Lung (tissue), 12 donors: ENCODE measurements around the gene BMP2K. TPM values are rescaled to one million over a fixed set of nuclear protein-coding genes. Genes with fewer than 3 reads are reported as not detected.

Experiments used
- ATAC-seq: fragments of 200-7000 bp; cut with Tn5 transposase; one replicate; pipeline ENCODE4 v1.9.1; 2020; ENCODE audit warnings: moderate number of reproducible peaks; ENCODE audit not compliant: insufficient read depth, low FRiP score
- DNase-seq, 3 donors: peaks; one replicate each; pipeline ENCODE4 v3.0.0-alpha.2; 2013 to 2017
- H3K27ac ChIP-seq, 2 donors: one replicate each; pipeline ENCODE4 v1.5.1; 2013; ENCODE audit warnings: mild to moderate bottlenecking in 2 of 2, moderate library complexity in 2 of 2, control low read depth in 1 of 2, inconsistent platforms in 1 of 2, low read depth in 1 of 2, low read length in 1 of 2
- H3K27me3 ChIP-seq, 3 donors: one replicate each; pipeline ENCODE4 v1.5.1; 2013; ENCODE audit warnings: low read length in 2 of 3; ENCODE audit not compliant: control insufficient read depth in 3 of 3, insufficient read depth in 3 of 3
- H3K36me3 ChIP-seq, 4 donors: one replicate each; pipeline ENCODE4 v1.5.1; 2013; ENCODE audit warnings: low read length in 4 of 4, mild to moderate bottlenecking in 1 of 4, moderate library complexity in 1 of 4; ENCODE audit not compliant: control insufficient read depth in 4 of 4, insufficient read depth in 4 of 4
- H3K4me1 ChIP-seq, 5 donors: one replicate each; pipeline ENCODE4 v1.5.1; 2013; ENCODE audit warnings: low read length in 5 of 5, mild to moderate bottlenecking in 2 of 5, moderate library complexity in 1 of 5; ENCODE audit not compliant: control insufficient read depth in 5 of 5, insufficient read depth in 5 of 5
- H3K4me3 ChIP-seq: one replicate; pipeline ENCODE4 v1.5.1; 2013; ENCODE audit warnings: mild to moderate bottlenecking, control low read depth, moderate library complexity
- H3K9ac ChIP-seq, 2 donors: one replicate each; pipeline ENCODE4 v1.5.1; 2013; ENCODE audit warnings: low read length in 2 of 2, control low read depth in 1 of 2; ENCODE audit not compliant: insufficient read depth in 1 of 2
- H3K9me3 ChIP-seq, 4 donors: one replicate each; pipeline ENCODE4 v1.5.1; 2013; ENCODE audit warnings: low read length in 3 of 4, mild to moderate bottlenecking in 1 of 4, moderate library complexity in 1 of 4; ENCODE audit not compliant: control insufficient read depth in 4 of 4, insufficient read depth in 3 of 4
- WGBS, 2 donors: extraction: QIAGEN DNeasy Blood & Tissue Kit; methylation state at CpG; one replicate each; pipeline ENCODE4 v1.1.7; 2013; 5-methylcytosine and 5-hydroxymethylcytosine counted together
- polyA plus RNA-seq, 2 donors: library from polyadenylated mRNA; stranded (reverse); fragments of 200-250 nt; gene quantifications; one replicate each; pipeline ENCODE4 v1.2.1, GENCODE V29; 2013
- total RNA-seq, 2 donors: library from RNA; depleted of rRNA in 1 of 2; stranded (reverse); fragments of >200 nt in 1 of 2; gene quantifications; one replicate each; pipeline ENCODE4 v1.2.1, GENCODE V29; 2014 to 2021
- TF ChIP-seq, protein P1 (sequence below): IDR thresholded peaks from 2 replicates; pipeline ENCODE4 v1.5.1; 2012; ENCODE audit warnings: mild to moderate bottlenecking; ENCODE audit errors: control extremely low read depth, extremely low read depth
- donor health status: control.
- donor health status: control.
- donor health status: Bipolar disorder and iron deficiency.
- donor health status: healthy.
- donor health status: DM: yes; HTN: yes; CAD: no.

The BMP2K gene
- total and polyA plus RNA-seq, 4 donors, result 10.0 to 89.7 (median 26.0) TPM

- no peak overlapping the region for H3K9ac ChIP-seq
- no peaks in the 10 kb centered on the region for H3K36me3 ChIP-seq
- H3K27ac ChIP-seq, result no peak overlapping the region
- no peaks in the 10 kb centered on the region for H3K4me1 ChIP-seq
- DNase-seq (no peak), ATAC-seq (no peak)
- WGBS, 2 donors, result 88 to 92% methylated on average over 3 of the region's 3 CpGs
- H3K4me3 ChIP-seq, result no peak overlapping the region
- no peaks in the 10 kb centered on the region for H3K9me3 ChIP-seq
- H3K27me3 ChIP-seq, result no peaks in the 10 kb centered on the region
- TF ChIP-seq, protein P1, sequence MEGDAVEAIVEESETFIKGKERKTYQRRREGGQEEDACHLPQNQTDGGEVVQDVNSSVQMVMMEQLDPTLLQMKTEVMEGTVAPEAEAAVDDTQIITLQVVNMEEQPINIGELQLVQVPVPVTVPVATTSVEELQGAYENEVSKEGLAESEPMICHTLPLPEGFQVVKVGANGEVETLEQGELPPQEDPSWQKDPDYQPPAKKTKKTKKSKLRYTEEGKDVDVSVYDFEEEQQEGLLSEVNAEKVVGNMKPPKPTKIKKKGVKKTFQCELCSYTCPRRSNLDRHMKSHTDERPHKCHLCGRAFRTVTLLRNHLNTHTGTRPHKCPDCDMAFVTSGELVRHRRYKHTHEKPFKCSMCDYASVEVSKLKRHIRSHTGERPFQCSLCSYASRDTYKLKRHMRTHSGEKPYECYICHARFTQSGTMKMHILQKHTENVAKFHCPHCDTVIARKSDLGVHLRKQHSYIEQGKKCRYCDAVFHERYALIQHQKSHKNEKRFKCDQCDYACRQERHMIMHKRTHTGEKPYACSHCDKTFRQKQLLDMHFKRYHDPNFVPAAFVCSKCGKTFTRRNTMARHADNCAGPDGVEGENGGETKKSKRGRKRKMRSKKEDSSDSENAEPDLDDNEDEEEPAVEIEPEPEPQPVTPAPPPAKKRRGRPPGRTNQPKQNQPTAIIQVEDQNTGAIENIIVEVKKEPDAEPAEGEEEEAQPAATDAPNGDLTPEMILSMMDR, result no peak
Observed at GRCh38 chr4:78734441-78735162, 41.5 kb upstream of the BMP2K start.

GRCh38 chr4:78735697-78736096 lies 40.5 kb upstream of the BMP2K start:
- H3K9me3 ChIP-seq, result no peaks in the 10 kb centered on the region
- TF ChIP-seq, protein P1, result no peak
- H3K9ac ChIP-seq, result no peak overlapping the region
- no peak for ATAC-seq
- no peaks in the 10 kb centered on the region for H3K27me3 ChIP-seq
- H3K4me3 ChIP-seq, result no peak overlapping the region
- H3K4me1 ChIP-seq, result no peaks in the 10 kb centered on the region
- H3K27ac ChIP-seq, result no peak overlapping the region
- H3K36me3 ChIP-seq, result no peaks in the 10 kb centered on the region
- no peak for DNase-seq

DNA sequence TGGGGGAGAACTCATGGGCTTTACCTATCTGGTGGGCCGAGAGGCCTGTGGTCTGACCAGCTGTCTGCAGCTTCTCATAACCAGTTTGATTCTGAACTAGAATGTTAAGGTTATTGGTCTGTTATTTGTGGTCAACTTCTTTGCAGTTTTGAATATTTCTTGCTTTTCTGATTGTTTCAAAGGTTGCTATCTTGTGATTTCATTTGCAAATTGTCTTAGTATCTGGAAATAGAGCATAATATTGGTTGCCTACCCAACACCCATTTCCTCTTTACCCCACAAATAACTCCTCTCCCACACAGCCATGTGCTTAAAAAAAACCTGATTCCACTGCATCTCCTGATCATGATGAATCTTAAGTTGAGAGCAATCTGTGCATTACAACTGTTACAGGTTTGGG lies 39.1 kb upstream of the BMP2K start:
- TF ChIP-seq, protein P1, result no peak
- Histone ChIP-seq H3K4me3 (no peak overlapping the region), H3K9me3 (no peaks in the 10 kb centered on the region), H3K27me3 (no peaks in the 10 kb centered on the region), H3K36me3 (no peaks in the 10 kb centered on the region), H3K27ac (no peak overlapping the region), H3K9ac (no peak overlapping the region), H3K4me1 (no peaks in the 10 kb centered on the region)
- ATAC-seq (no peak), DNase-seq (no peak)
- WGBS, 2 donors, result 93 to 100% methylated on average over 1 of the region's 1 CpG

DNA sequence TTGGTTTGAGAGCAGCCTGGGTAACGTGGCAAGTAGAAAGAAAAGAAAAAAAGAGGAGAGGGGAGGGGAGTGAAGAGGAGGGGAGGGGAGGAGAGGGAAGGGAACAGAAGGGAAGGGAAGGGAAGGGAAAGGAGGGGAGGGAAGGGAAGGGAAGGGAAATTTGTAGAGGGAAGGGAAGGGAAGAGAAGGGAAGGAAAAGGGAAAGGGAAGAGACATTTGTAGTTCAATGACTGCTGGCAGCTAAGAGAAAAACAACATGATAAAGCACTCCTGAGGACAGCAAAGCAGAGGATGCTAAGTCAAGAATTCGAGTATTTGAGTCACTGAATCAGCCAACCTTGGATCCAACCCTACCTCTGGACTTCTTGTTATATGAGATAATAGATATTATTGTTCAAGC lies 38.2 kb upstream of the BMP2K start:
- DNase-seq, result no peak
- no peaks in the 10 kb centered on the region for H3K9me3 ChIP-seq
- no peak for ATAC-seq

More for the DNA sequence above, 38.2 kb upstream of the BMP2K start:
- Histone ChIP-seq H3K4me3 (no peak overlapping the region), H3K4me1 (no peaks in the 10 kb centered on the region), H3K36me3 (no peaks in the 10 kb centered on the region), H3K27ac (no peak overlapping the region), H3K9ac (no peak overlapping the region), H3K27me3 (no peaks in the 10 kb centered on the region)
- TF ChIP-seq, protein P1, result no peak
- WGBS, 2 donors, result 74 to 76% methylated on average over 2 of the region's 2 CpGs
